HL-60/S4 treated with phorbol 12-myristate 13-acetate at 8.2 ng/mL for 4 days and 3 days (cell line): ENCODE measurements around the gene SRSF7.
"Not testable (repeated sequence)": the region's sequence is repeated elsewhere in the genome, so short reads cannot be mapped to it uniquely, and the experiment has no call there.

ENCODE experiments used
- in situ Hi-C: fragments of 300-500 bp; cut with MboI; formaldehyde crosslinking; loops from 2 replicates; pipeline ENCODE4 v1.15.0; 2022; ENCODE audit warnings: low sequenced_read_pairs

The SRSF7 gene

DNA sequence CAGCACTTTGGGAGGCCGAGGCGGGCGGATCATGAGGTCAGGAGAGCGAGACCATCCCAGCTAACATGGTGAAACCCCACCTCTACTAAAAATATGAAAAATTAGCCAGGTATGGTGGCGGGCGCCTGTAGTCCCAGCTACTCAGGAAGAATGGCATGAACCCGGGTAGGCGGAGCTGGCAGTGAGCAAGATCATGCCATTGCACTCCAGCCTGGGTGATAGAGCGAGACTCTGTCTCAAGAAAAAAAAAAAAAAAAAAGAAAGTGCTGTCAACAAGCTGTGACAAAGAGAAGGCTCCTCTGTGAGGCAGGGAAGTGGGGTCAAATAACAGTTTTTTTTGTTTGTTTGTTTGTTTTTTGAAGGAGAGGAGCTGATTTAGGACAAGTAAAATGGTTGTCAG, 42.7 kb downstream of the SRSF7 start:
- in situ Hi-C loops, result not testable (repeated sequence)

DNA sequence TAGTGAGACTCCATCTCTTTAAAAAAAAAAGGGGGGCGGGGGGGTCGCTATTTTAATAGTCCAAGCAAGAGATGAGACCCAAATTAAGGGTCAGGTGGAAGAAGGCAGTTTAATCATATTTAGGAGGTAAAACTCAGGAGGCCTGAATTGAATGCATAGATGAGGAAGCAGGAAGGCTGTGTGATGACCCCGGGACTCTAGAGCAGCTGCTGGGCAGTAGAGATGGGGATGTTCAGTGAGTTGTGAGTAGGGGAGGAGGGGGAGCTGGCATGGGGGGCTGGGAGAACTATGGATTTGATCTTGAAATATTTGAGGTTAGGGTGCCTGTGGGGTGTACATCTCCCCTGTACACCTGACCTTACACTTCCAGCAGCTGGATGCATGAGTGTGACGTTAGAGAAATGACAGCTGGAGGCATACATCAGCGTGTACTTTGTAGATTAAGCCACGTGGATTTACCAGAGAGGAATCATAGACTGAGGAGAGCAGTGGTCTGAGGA, 44.3 kb downstream of the SRSF7 start:
- in situ Hi-C loops, result no loop called here

DNA sequence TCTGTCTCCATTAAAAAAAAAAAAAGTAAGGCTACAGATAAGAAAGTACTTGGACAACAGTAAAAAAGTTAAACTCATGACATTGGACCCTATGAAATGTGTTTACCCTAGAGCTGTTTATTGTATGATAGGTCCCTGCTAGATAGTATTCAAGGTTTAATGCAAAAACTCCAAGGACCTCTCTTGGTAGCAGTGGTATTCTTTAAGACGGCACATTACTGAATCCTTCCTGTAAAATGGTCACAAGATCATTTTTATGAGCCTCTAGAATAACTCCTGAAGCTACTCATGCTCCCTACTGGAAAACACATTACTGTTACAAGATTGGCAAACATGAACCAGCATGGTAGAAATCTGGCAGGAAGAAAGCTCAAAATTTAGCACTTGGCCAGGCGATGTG, 46.5 kb downstream of the SRSF7 start:
- in situ Hi-C loops, result no loop called here

- in situ Hi-C loops, result not testable (repeated sequence)
Observed at GRCh38 chr2:38703336-38703735, 47.8 kb downstream of the SRSF7 start.

GRCh38 chr2:38702413-38702812, 48.7 kb downstream of the SRSF7 start:
- in situ Hi-C loops, result no loop called here

GRCh38 chr2:38701542-38701941, 49.6 kb downstream of the SRSF7 start:
- in situ Hi-C loops, result no loop called here

DNA sequence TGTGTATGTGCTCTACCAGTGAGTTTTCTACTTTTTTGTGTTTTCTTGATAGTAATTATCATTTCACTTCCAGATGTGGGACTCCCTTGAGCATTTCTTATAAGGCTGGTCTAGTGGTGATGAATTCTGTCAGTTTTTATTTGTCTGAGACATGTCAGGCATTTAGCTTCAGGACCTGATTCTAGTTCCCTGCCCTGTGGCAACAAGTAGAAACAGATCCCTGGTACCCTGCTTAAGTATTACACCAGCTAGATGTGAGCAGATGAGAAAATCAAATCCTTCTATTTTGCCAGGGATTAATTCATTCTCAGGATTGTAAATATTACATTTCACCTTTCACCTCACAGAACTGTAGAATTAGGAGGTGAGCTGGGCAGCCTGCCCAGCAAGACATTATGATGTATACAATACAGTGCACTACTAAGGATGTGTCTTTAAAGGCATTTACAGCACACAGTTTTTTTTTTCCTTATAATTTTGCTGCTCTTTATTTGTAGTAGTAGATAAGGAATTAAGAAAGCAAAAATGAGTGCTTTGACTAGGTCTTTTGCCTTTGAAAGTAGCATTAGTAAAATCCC, 50.2 kb downstream of the SRSF7 start:
- in situ Hi-C loops, result no loop called here

DNA sequence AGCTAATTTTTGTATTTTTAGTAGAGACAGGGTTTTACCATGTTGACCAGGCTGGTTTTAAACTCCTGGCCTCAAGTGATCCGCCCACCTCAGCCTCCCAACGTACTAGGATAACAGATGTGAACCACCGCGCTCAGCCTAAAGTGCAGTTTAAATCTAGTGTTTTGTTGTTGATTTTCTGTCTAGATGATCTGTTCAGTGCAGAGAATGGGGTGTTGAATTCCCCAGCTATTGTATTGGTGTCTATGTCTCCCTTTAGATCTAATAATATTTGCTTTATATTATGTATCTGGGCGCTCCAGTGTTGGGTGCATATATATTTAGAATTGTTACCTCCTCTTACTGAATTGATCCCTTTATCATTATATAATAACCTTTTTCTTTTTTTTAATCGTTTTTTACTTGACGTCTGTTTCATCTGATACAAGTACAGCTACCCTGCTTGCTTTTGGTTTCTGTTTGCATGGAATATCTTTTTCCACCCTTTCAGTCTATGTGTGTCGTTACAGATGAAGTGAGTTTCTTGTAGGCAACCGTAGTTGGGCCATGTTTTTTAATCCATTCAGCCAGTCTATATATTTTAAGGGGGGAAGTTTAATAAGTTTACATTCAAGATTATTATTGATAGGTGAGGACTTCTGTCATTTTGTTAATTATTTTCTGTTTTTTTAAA, 50.9 kb downstream of the SRSF7 start:
- in situ Hi-C loops, result no loop called here

DNA sequence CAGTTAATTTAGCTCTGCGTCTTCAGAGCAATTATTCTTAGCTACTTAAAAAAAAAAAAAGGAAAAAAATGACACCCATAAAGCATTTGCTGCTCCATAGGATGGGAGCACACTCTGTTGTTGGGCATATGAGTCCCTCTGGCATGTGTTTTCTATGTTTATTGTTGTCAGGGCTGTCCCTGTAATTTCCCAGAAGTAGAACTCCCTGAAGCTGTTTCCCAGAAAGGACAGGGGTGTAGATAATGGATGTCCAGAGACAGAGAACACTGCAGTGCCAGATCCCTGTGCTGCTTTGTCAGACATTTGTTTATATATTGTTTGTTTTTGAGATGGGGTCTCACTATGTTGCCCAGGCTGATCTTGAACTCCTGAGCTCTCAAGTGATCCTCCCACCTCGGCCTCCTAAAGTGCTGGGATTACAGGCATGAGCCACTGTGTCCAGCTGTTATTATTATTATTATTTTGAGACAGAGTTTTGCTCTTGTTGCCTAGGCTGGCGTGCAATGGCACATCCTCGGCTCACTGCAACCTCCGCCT, 52.6 kb downstream of the SRSF7 start:
- in situ Hi-C loops, result no loop called here

- in situ Hi-C loops, result no loop called here
Observed at GRCh38 chr2:38697116-38697840, 53.9 kb downstream of the SRSF7 start.
